ENCODE data around the gene SKA2. TPM values are rescaled to one million over a fixed set of nuclear protein-coding genes. Genes with fewer than 3 reads are reported as not detected.

Gene SKA2
- total and polyA plus RNA-seq, 2 of the 8 experiments (the other 6 are each of a cell fraction or from before 2014, with no cell fraction given): 15.6 to 95.8 TPM

GRCh38 chr17:59121901-59122480, 33.0 kb downstream of the SKA2 start (continued):
- no peak for TF ChIP-seq CHD7 (IDR thresholded peaks at IDR 0.05; ENCODE audit: insufficient replicate concordance, low read length)
